Left cardiac atrium (tissue), 4 donors: Measurements from ENCODE around the gene TTLL8. TPM values are rescaled to one million over a fixed set of nuclear protein-coding genes. Genes with fewer than 3 reads are reported as not detected.

ENCODE experiments used
- ATAC-seq, 2 donors: fragments of 200-7000 bp; cut with Tn5 transposase; one replicate each; pipeline ENCODE4 v1.9.1; 2020; ENCODE audit warnings: mild to moderate bottlenecking in 2 of 2, moderate library complexity in 2 of 2
- DNase-seq: peaks from one replicate; pipeline ENCODE4 v3.0.0-alpha.2; 2020
- intact Hi-C, 2 donors: fragments of 100-400 bp; cut with DNase I; formaldehyde crosslinking; loops; one replicate each; pipeline versions ENCODE4 v1.14.1 to v1.15.1; 2022 to 2023
- total RNA-seq, 2 donors: library from RNA; stranded (reverse); fragmentation: NEBNext Ultra II Directional; extraction: Animal tissue kit (Norgen Biotek cat#: 25700); gene quantifications; one replicate each; pipeline ENCODE4 v1.2.1, GENCODE V29; 2021
- donor health status: DM: no; HTN: yes; CAD: no.
- donor health status: DM: no; HTN: yes; CAD: no; lungs with severe emphysema.
- donor health status: DM: yes; HTN: yes; CAD: no.
- donor health status: Dilated cardiomyopathy.

The TTLL8 gene
- total RNA-seq, 2 donors from 2014 or later: not detected

DNA sequence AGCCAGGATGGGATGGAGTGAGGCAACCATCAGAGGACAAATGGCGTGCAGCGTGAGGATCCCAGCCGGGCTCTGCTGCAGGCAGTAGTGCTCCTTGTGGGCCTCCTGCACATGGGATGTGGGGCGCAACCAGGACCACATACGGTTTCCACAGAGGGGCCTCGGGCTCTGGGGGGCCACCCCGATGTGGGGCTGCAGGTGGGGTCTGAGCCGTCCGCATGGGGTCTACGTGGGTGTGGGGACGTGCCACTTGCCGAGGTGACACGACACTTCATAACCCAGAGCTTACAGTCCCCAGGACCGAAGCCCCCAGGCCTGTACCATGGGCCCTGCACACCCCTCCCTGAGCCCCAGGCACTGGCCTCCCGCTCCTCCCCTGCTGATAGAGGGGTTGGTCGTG is 10.8 kb downstream of the TTLL8 start:
- DNase-seq (no peak), ATAC-seq (no peak)

DNA sequence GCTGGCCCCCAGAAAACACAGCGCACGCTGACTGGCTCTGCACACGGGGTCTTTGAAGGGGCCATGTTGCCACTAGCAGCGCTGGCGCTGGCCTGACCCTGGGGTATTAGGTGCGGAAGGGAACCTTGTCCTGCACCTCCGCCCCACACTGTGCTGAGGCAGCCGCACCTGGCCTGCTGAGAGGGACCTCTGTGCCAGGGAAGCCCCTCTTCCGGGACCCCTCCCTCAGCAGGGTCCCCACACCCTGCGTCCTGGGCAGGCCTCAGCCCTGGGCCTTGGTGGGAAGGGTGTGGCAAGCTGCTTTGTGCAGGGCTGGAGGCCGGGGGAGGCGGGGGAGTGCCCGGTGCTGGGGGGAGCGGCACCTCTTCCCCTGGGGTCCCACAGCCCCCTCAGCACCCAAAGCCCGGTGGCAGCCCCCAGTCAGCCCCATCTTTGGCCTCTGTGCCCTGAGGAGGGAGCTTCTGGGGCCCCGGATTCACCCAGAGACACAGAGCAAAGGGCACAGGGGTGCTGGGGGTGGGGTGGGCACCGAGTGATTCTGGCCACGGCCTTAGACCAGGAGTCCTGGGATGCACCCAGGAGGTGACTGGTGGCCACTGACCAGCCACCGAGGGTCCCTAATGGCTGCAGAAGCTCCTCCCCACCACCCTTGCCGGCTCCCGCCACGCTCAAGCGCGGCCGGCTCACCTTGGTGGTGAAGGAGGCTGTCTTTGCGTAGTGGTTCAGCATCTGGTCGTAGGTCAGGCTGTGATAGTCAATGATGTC is 11.4 kb downstream of the TTLL8 start:
- no peak for DNase-seq
- intact Hi-C loops: no loop called here
- ATAC-seq: no peak

More for the DNA sequence above, 10.8 kb downstream of the TTLL8 start:
- intact Hi-C loops: no loop called here

DNA sequence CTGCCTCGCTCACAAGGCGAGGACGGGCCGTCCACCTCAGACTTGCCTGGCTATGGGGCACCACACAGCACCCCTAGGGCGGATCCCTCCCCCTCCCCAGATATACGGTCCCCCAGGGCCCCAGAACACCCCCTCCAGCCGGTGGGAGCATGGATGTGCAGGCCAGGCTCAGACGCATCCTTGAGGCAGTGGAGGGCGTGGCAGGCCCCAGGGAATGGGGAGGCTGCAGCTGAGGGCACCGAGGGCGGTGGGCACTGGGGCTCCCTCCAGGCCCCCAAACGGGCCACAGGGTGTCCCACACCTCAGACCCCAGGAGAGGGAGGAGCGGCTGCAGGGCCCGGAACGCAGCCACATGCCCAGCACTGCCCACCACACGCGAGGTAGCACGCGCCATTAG is 12.1 kb downstream of the TTLL8 start:
- intact Hi-C loops: no loop called here
- no peak for ATAC-seq
- no peak for DNase-seq

DNA sequence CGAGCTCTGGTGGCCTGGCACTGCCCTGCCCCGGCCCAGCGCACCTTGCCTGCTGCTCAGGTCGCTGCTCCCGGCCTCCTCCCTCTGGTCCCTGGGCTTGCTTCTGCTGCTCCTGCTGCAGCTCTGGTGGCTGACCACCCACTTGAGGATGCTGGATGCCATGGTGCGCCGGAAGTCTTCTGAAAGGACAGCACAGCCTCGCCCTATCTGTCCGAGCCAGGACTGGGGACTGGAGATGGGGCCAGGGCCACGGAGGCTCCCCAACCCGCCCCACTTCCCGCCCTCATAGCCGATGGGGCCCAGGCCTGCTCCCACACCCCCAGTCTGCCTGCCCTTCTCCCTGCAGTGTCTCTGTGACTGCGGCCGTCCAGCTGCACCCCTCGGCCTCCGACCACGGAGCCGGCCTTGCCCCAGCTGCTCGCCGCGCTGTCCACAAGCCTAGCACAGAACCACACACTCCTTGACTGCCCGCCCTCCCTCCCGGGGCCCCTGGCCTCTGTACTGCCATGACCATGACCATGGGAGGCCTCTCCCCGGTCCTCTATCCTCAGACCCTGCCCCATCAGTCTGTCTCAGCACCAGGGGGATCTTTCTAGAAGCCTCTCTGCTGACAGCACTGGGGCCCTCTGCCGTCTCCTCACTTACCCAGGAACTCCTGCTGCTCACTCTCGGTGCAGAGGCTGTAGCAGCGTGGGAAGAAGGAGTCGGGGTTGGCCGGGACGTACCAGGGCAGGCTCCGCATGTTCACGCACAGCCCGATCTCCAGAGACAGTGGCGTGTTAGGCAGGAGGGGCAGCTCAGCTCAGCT is 12.7 kb downstream of the TTLL8 start:
- DNase-seq (no peak), ATAC-seq (no peak)
- intact Hi-C loops: no loop called here

DNA sequence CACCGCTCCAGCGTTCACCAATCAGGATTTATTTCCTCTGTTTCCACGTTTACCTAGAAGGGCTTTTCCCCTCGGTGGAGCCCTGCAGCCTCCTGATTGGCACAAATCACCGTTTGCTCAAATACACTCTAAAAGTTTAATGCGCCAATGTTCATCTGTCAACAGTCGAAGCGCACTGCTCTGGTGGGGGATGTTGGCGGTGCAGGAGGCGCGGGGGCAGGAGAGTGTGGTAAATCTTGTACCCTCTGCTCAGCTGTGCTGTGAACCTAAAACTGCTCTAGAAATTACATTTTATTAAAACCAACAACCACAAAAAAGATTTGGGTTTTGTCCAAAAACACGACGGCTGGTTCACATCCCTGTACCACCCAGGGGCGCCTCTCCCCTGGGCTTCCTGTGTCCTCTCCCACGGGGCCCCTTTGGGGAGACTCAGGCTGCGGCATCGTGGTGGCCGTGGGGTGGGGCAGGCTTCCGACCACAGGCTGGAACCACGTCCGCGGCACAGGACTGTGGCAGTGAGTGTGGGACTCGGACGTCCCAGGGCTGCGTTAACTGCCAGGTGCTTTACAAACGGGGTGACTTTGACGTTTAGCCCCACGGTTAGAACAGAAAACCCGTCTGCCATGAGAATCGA is 13.5 kb downstream of the TTLL8 start:
- intact Hi-C loops: no loop called here
- no peak for ATAC-seq
- no peak for DNase-seq

DNA sequence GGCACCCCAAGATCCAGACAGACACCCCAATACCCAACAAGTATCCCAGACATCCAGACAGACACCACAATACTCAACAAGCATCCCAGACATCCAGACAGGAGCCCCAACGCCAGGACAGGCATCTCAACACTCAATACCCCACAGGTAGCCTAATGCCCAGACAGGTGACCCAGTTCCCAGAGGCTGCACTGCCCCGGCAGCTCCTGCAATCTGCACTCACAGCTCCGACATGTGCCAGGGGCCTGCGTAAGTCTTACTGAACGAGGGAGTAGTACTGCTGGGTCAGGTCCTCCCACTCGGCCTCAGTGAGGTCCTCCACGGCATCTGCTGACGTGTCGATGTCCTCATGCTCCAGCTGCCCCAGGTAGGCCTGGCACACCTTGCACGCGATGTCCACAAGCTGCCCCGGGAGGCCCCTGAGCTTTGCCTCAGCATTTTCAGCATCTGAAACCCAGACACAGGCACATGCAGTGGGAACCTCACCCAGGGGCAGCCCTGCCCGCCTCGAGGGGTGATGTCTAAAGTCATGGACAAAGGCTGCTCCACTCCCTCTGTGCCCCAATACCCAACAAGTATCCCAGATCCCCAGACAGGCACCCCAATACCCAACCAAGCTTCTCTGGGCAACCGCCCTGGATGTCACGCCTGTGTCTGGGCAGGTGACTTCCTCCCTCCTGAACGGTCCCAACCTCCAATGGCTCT is 16.6 kb downstream of the TTLL8 start:
- intact Hi-C loops: no loop called here
- ATAC-seq: no peak
- DNase-seq: no peak

DNA sequence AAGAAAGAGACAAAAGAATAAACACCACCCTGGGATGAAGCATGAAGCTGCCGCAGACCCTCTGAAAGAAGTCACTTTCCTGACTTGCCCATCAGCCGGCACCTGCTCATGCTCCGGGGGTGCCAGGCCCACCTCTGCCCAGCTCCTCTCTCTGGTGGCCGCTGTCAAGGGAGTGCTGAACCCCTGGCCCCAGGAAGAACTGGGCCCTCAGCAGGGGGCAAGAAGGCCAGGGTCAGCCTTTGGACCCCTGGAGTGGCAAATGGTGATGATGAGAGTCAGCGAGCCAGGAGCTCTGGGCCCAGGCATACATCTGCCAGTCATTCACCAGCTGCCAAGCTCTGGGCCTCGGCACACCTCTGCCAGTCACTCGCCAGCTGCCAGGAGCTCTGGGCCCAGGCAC is 17.4 kb downstream of the TTLL8 start:
- no peak for DNase-seq
- intact Hi-C loops: no loop called here
- ATAC-seq: no peak

DNA sequence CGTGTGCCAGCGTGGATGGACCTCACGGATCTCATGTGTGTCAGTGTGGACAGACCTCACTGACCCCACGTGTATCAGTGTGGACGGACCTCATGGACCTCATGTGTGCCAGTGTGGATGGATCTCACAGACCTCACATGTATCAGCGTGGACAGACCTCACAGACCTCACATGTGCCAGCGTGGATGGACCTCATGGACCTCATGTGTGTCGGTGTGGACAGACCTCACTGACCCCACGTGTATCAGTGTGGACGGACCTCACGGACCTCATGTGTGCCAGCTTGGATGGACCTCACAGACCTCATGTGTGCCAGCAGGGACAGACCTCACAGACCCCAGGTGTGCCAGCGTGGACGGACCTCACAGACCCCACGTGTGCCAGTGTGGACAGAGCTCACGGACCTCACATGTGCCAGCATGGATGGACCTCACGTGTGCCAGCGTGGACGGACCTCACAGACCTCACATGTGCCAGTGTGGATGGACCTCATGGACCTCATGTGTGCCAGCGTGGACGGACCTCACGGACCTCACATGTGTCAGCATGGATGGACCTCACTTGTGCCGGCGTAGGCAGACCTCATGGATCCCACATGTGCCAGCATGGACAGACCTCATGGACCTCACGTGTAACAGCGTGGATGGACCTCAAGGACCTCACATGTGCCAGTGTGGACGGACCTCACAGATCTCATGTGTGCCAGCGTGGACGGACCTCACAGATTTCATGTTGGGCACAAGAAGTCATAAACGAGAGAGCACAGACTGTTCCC is 18.2 kb downstream of the TTLL8 start:
- intact Hi-C loops: no loop called here
- ATAC-seq (no peak), DNase-seq (no peak)

DNA sequence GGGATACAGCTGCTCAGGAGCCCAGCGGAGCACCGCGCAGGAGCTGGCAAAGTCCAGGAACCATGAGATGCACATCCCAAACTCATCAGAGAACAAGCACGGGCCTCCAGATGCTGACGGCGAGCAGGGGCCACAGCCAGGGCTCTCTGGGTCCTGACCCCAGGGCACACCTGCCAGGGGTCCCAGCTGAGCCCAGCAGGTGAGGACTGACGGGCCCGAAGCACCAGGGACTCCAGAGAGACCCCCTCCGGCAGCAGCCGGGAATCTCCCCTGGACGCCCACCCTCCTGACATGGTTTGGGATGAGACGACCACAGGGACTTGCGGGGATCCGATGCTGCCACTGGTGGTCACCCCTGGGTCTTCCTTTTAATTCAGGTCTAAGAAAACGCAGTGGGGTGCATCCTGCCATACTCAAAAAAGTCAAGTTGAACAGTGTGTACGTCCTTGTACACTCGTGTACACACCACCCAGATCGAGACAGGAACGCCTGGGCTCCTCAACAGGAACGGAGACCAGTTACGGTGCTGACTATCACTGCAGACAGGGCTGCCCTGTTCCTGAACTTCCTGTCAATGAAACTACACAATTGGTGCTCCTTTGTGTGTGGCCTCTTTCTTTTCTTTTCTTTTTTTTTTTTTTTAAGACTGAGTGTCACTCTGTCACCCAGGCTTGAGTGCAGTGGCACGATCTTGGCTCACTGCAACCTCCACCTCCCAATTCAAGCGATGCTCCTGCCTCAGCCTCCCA is 21.9 kb downstream of the TTLL8 start:
- intact Hi-C loops: no loop called here
- ATAC-seq (no peak), DNase-seq (no peak)

DNA sequence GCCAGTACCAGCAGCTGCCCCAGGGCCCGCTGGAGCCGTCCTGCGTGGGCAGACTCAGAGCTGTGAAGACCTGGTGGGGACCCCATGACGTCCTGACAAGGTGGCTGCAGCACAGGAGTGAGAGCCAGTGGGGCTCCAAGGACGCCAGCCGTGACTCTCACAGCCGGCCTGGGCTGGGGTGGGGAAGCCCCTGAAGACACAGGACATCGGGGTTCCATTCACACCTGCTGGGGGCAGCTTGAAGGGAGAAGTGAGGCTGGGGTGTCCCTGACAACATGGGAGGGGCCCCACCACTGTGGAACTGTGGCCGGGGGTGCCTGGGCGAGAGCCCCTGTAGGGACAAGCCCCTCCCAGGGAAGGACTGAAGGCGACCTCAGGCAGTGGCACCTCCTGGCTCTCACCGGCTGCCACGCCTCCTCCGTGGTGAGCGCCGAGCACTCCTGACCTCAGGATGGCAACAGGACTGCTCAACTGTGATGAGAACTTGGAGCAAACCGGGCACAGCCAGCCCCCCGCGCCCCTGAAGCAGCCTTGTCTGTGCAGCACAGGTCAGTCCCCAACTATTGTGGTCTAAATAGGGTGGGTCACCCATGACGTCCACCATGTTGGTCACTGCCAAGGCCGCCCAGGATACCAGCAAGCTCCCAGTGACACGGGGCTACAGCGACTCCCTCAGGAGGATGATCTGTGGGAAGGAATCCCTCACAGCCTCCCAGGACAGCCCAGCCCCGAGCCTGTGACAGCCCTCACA is 22.8 kb downstream of the TTLL8 start:
- ATAC-seq (no peak), DNase-seq (no peak)
- intact Hi-C loops: no loop called here

DNA sequence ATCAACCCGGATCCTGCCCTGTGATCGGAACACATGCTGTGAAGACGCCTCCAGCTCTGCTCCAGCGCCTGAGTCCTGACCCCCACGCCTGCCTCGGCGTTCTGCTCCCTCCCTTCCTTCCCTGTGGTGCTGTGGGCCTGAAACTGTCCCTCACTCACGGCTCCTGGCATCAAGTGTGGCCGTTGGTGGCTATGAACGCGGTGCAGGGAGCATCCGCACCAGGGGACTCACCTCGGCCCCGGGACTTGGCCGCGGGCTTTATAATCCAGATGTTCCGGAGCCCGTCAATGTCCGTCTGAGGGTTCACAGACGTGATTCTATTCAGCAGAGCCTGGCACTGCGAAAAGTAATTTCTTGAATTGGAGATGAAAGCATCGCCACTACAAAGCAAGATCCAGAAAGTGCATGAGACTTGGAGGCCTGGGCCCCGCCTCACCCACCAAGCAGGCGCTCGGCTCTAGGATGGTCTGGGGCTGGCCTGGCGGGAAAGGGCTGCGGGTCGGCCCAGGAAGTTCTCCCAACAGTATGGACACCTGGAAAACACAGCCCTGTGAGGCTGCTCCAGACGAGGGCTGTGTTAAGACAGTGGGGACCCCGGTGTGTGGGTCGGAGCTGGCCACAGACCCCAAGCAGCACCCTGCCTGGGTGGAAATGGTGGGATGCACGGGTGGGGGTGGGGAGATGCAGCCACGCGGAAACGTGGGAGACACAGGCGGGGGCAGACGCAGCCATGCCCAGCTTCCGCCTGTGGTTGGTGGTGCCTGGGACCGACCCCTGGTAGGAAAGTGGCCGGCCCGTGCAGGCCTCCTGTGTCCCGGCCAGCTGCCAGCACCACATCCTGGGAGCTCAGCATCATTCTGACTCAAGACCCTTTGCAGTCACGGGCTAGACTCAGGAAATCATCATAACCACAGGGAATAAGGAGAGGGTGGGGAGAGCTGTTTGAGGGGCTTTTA is 23.7 kb downstream of the TTLL8 start:
- no peak for ATAC-seq
- no peak for DNase-seq
- intact Hi-C loops: loop anchor here in 1 of 2 donors (5.0 kb wide), 1 partner anchor 267 kb away; no protein-coding TSS in a partner anchor

DNA sequence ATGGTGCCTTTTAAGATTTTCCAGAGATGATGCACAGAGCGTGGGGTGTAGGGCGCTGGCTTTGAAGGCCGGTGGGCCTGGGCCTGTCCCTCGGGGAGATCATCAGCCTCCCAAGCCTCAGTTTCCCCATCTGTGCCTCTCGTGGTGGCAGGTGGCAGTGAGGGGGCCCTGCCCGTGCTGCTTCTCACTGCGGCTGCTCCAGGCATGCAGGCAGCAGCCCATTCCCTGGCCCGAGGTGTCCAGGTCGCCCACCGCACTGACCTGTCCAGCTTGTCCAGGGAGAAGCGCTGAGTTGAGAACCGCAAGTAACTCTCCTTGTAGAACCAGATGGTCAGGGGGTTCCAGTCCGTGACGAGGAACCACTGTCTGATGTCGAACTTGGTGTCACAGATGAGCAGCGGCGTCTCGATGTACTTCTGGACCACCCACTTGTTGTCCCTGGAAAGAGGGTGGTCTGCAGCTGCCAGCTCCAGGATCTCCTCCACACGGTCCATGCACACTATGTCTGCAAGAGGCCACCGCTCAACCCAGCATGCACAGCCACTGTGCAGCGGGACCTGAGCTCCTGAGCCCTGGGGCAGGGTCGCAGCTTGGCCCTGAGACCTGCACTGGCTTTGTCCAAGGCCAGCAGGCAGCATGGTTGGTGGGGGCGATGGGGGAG is 25.0 kb downstream of the TTLL8 start:
- ATAC-seq: no peak
- no peak for DNase-seq
- intact Hi-C loops: loop anchor here in 1 of 2 donors (5.0 kb wide), 1 partner anchor 266 kb away; no protein-coding TSS in a partner anchor

DNA sequence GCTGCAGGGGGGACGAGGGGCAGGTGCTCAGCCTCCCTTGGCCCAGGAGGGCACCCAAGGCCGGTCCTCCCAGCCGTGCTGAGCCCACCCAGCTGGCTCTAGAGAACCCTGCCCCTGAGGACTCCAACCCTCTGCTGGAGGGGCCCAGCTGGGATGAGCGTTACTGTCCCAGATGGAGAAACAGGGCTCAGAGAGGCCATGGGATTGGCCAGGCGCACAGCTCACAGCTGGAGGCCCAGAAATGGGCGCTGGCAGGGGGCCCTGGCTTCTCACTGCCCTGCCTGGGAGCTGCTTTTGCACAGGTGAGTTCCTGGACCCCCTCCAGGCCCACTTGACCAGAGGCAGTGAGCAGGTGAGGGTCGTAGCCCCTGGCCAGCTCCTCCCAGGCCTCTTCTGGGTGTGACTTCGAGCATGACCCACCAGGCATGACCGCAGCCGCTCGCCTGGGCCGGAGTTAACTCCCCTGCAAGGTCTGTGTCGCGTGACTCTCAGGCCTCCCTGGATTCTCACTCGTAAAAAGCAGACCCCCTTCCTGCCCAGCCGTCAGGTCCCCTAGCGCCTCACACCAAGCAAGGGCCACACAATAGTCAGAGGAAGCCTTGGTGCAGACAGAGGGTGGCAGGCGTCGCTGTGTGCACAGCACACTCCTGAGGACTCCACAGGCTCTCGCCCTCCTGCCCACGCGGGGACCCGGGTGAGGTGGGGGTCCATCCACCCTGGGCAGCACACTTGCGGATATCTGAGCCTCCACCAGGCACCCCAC is 25.8 kb downstream of the TTLL8 start:
- no peak for DNase-seq
- ATAC-seq: no peak
- intact Hi-C loops: loop anchor here in 1 of 2 donors (5.0 kb wide), 1 partner anchor 265 kb away; no protein-coding TSS in a partner anchor

DNA sequence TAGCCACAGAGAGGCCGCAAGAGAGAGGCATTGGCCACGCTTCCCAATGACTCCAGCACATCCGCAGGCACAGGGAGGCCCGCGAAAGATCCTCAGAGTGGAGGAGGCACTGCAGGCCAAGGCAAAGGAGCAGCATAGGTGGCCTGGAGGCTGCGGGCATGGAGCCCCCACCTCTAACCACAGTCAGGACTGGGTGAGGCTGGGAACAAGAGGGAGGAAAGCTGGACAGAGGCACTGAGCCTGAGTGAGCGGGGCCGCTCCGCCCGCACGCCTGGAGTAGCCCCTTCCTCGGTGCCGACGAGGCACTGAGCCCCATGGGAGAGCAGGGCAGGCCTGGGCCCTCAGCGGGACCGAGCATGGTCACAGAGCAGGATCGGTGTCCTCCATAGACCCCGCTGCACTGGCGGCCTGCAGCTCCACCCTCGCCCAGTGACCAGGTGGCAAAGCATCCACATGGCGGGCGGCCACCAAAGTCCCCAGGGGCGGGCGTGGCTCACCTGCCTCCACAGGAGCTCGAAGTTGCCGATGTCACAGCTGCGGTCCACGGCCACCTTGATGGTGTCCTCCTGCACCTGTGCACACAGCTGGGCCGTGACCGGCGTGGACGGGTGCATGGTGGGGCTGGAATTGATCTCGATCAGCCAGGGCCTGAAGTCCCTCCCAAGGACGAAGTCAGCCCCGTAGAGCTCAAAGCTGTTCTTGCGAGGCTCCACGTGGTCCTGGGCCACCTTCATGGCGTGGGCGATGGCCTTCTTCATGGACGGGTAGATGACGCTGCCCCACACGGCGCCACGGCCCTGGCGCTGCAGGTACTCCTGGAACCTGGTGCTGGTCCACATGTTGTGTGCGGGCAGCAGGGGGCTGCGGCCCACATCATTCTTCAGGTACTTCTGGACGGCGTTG is 26.7 kb downstream of the TTLL8 start:
- DNase-seq: no peak
- no peak for ATAC-seq
- intact Hi-C loops: loop anchor here (2.0 to 5.0 kb wide), 2 partner anchors 103 to 264 kb away; no protein-coding TSS in a partner anchor
